H1 (cell line): ENCODE data around the gene ADAMTS9. TPM values are rescaled to one million over a fixed set of nuclear protein-coding genes. Genes with fewer than 3 reads are reported as not detected.

Source experiments
- CTCF ChIA-PET: fragments of 300-600 bp; sonication (Branson Sonifier 250); formaldehyde crosslinking; loops from one replicate; lab custom pipeline; 2021; ENCODE audit not compliant: partially characterized antibody; lab: Charles Lee
- POLR2A ChIA-PET: fragments of 300-600 bp; sonication (Branson Sonifier 250); formaldehyde crosslinking; loops from one replicate; lab custom pipeline; 2021; ENCODE audit warnings: inconsistent platforms; ENCODE audit not compliant: partially characterized antibody; lab: Charles Lee
- DNase-seq, 2 experiments: peaks; one replicate each; pipeline versions ENCODE4 v3.0.0 to v3.0.0-alpha.2; 2010 to 2022; ENCODE audit warnings: low spot score in 2 of 2, low read depth in 1 of 2, mixed read lengths in 1 of 2
- FAIRE-seq: peaks from 2 replicates; lab custom pipeline; 2011; peaks lifted over from hg19 to GRCh38; lab: Jason Lieb, UNC
- H2AFZ ChIP-seq: 2 replicates; pipeline ENCODE4 v1.8.1; 2012; ENCODE audit warnings: low read length, inconsistent platforms
- H2AK5ac ChIP-seq: 2 replicates; pipeline ENCODE4 v1.6.1; 2013; ENCODE audit warnings: low read depth, low read length
- H2BK120ac ChIP-seq: replicated peaks from 2 replicates; pipeline ENCODE3; 2013; ENCODE audit warnings: low read depth, low read length, inconsistent platforms
- H2BK12ac ChIP-seq: 2 replicates; pipeline ENCODE4 v1.6.1; 2013; ENCODE audit warnings: low read depth, low read length
- H2BK15ac ChIP-seq: 2 replicates; pipeline ENCODE4 v1.6.1; 2013; ENCODE audit warnings: low read length
- H2BK20ac ChIP-seq: 2 replicates; pipeline ENCODE4 v1.6.1; 2013; ENCODE audit warnings: low read length
- H2BK5ac ChIP-seq: 2 replicates; pipeline ENCODE4 v1.6.1; 2013; ENCODE audit warnings: low read depth, low read length
- H3K14ac ChIP-seq: 2 replicates; pipeline ENCODE4 v1.6.1; 2013; ENCODE audit warnings: inconsistent platforms; ENCODE audit not compliant: insufficient read length
- H3K18ac ChIP-seq: 2 replicates; pipeline ENCODE4 v1.6.1; 2013; ENCODE audit warnings: low read length; ENCODE audit errors: extremely low read depth
- H3K23ac ChIP-seq: 2 replicates; pipeline ENCODE4 v1.6.1; 2013; ENCODE audit warnings: inconsistent platforms; ENCODE audit not compliant: insufficient read length
- H3K23me2 ChIP-seq: 2 replicates; pipeline ENCODE4 v1.6.1; 2013; ENCODE audit warnings: low read depth, low read length
- H3K27ac ChIP-seq: 2 replicates; pipeline ENCODE4 v1.6.1; 2011; ENCODE audit warnings: low read depth, low read length, inconsistent platforms
- H3K27me3 ChIP-seq, 4 experiments: replicated peaks in 1 of 4; 1 replicate in 1 of 4; 2 replicates in 3 of 4; pipeline versions ENCODE4 v1.6.1 to v1.8.1; 2011 to 2013; ENCODE audit warnings: low read length in 3 of 4, mild to moderate bottlenecking in 3 of 4, inconsistent platforms in 2 of 4, mixed read lengths in 2 of 4, moderate library complexity in 1 of 4; ENCODE audit not compliant: control insufficient read depth in 3 of 4, insufficient read depth in 3 of 4; ENCODE audit errors: extremely low read depth in 1 of 4
- H3K36me3 ChIP-seq, 4 experiments: 2 replicates each; pipeline versions ENCODE4 v1.6.1 to v1.8.1; 2011 to 2013; ENCODE audit warnings: mild to moderate bottlenecking in 4 of 4, low read length in 3 of 4, moderate library complexity in 2 of 4, control low read depth in 1 of 4, inconsistent platforms in 1 of 4; ENCODE audit not compliant: insufficient read depth in 4 of 4, control insufficient read depth in 2 of 4
- H3K4ac ChIP-seq: replicated peaks from 2 replicates; pipeline ENCODE3; 2013; ENCODE audit warnings: low read length, low read depth, mixed read lengths, inconsistent platforms; ENCODE audit not compliant: insufficient read length
- H3K4me1 ChIP-seq, 4 experiments: replicated peaks in 1 of 4; 1 replicate in 1 of 4; 2 replicates in 3 of 4; pipeline versions ENCODE4 v1.6.1 to v1.8.1; 2011 to 2013; ENCODE audit warnings: low read length in 3 of 4, inconsistent platforms in 2 of 4, mixed read lengths in 1 of 4; ENCODE audit not compliant: insufficient read depth in 4 of 4, control insufficient read depth in 3 of 4
- H3K4me2 ChIP-seq, 2 experiments: 2 replicates each; pipeline versions ENCODE4 v1.6.1 to v1.8.1; 2011 to 2013; ENCODE audit warnings: low read depth in 2 of 2, low read length in 2 of 2, control low read depth in 1 of 2, inconsistent platforms in 1 of 2, mild to moderate bottlenecking in 1 of 2; ENCODE audit not compliant: insufficient read depth in 1 of 2
- H3K4me3 ChIP-seq, 4 experiments: fragments of 200-600, 300-600 bp in 1 of 4; sonication (generic), shearing (Covaris generic), sonication (Bioruptor Twin) in 1 of 4; 2 replicates each; pipeline versions ENCODE4 v1.5.1 to v1.8.1; 2011 to 2016; ENCODE audit warnings: low read length in 4 of 4, low read depth in 3 of 4, control low read depth in 2 of 4, inconsistent platforms in 2 of 4, mild to moderate bottlenecking in 2 of 4, mixed read lengths in 1 of 4, moderate library complexity in 1 of 4; ENCODE audit not compliant: insufficient read depth in 2 of 4; ENCODE audit errors: extremely low read depth in 1 of 4
- H3K56ac ChIP-seq: replicated peaks from 2 replicates; pipeline ENCODE3; 2013; ENCODE audit warnings: low read depth, mild to moderate bottlenecking, mixed read lengths, low read length, inconsistent platforms; ENCODE audit not compliant: insufficient read length
- H3K79me1 ChIP-seq: 2 replicates; pipeline ENCODE4 v1.6.1; 2013; ENCODE audit warnings: low read depth, low read length, control low read depth
- H3K79me2 ChIP-seq, 2 experiments: 2 replicates each; pipeline versions ENCODE4 v1.6.1 to v1.8.1; 2012 to 2013; ENCODE audit warnings: low read length in 2 of 2, mild to moderate bottlenecking in 2 of 2, inconsistent platforms in 1 of 2; ENCODE audit not compliant: insufficient read depth in 2 of 2, control insufficient read depth in 1 of 2
- H3K9ac ChIP-seq, 4 experiments: replicated peaks in 1 of 4; 1 replicate in 1 of 4; 2 replicates in 3 of 4; pipeline versions ENCODE4 v1.6.1 to v1.8.1; 2011 to 2013; ENCODE audit warnings: low read depth in 3 of 4, low read length in 3 of 4, control low read depth in 2 of 4, mild to moderate bottlenecking in 2 of 4, moderate library complexity in 2 of 4, inconsistent platforms in 1 of 4; ENCODE audit errors: extremely low read depth in 1 of 4
- H3K9me3 ChIP-seq, 2 experiments: 2 replicates each; pipeline versions ENCODE4 v1.6.1 to v1.8.1; 2012 to 2013; ENCODE audit warnings: mild to moderate bottlenecking in 2 of 2, moderate library complexity in 2 of 2, control low read depth in 1 of 2, inconsistent platforms in 1 of 2, low read depth in 1 of 2, low read length in 1 of 2, mixed read lengths in 1 of 2; ENCODE audit not compliant: insufficient read depth in 2 of 2
- H4K20me1 ChIP-seq, 2 experiments: replicated peaks in 1 of 2; 2 replicates each; pipeline versions ENCODE3 to v1.8.1; 2011 to 2013; ENCODE audit warnings: inconsistent platforms in 2 of 2, low read length in 2 of 2, mild to moderate bottlenecking in 1 of 2; ENCODE audit not compliant: insufficient read depth in 2 of 2, control insufficient read depth in 1 of 2
- H4K5ac ChIP-seq: 2 replicates; pipeline ENCODE4 v1.6.1; 2013; ENCODE audit warnings: low read length, low read depth, mixed read lengths, inconsistent platforms; ENCODE audit not compliant: insufficient read length
- H4K8ac ChIP-seq: 2 replicates; pipeline ENCODE4 v1.8.0; 2013; ENCODE audit warnings: mild to moderate bottlenecking, moderate library complexity, low read length, inconsistent platforms; ENCODE audit not compliant: insufficient read depth; ENCODE audit errors: extremely low read depth
- H4K91ac ChIP-seq: replicated peaks from 2 replicates; pipeline ENCODE3; 2013; ENCODE audit warnings: low read length, mixed read lengths, inconsistent platforms; ENCODE audit not compliant: insufficient read length
- ASH2L ChIP-seq: fragments of 200-600, 300-600 bp; sonication (generic); IDR thresholded peaks from one replicate; pipeline ENCODE4 v1.7.1; 2017; ENCODE audit warnings: low read length
- BACH1 ChIP-seq: IDR thresholded peaks from 2 replicates; pipeline ENCODE4 v1.6.1; 2012; ENCODE audit warnings: low read length, improper control_type of control experiment
- SUZ12 ChIP-seq: fragments of 200-600 bp; sonication (generic); IDR thresholded peaks from 2 replicates; pipeline ENCODE4 v1.6.1; 2012; ENCODE audit warnings: mild to moderate bottlenecking, inconsistent platforms, low read length, moderate library complexity, mixed read lengths
- WGBS, 2 experiments: shearing (Covaris generic) in 1 of 2; methylation state at CpG; one replicate each; pipeline versions ENCODE4 v1.1.6 to v1.1.7; 2013 to 2015; ENCODE audit warnings: low lambda C conversion rate in 2 of 2, mixed read lengths in 2 of 2, inconsistent platforms in 1 of 2, low coverage in 1 of 2, missing lambda C conversion rate in 1 of 2; ENCODE audit not compliant: insufficient replicate concordance in 2 of 2, insufficient coverage in 1 of 2, insufficient read length in 1 of 2; ENCODE audit errors: extremely low coverage in 1 of 2, missing lambda C conversion rate in 1 of 2; 5-methylcytosine and 5-hydroxymethylcytosine counted together
- polyA plus RNA-seq, 7 experiments: library from polyadenylated mRNA; depleted of rRNA in 3 of 7; stranded (reverse) in 5 of 7; unstranded in 2 of 7; fragments of >200 nt in 5 of 7; fragments of 200-250 nt in 2 of 7; gene quantifications; 1 replicate in 5 of 7; 2 replicates in 1 of 7; 4 replicates in 1 of 7; pipeline versions ENCODE4 v1.2.1 to v1.2.3, GENCODE V29; 2011 to 2013; ENCODE audit warnings: missing spikeins in 2 of 7, mixed read lengths in 2 of 7
- total RNA-seq: library from RNA; stranded (reverse); fragmentation: NEBNext Ultra II Directional; extraction: Animal tissue kit (Norgen Biotek cat#: 25700); gene quantifications from 2 replicates; pipeline ENCODE4 v1.2.1, GENCODE V29; 2021

ADAMTS9 gene
- total and polyA plus RNA-seq, 2 of the 8 experiments (the other 6 are each of a cell fraction or from before 2014, with no cell fraction given), result 0.20 to 0.41 TPM

DNA sequence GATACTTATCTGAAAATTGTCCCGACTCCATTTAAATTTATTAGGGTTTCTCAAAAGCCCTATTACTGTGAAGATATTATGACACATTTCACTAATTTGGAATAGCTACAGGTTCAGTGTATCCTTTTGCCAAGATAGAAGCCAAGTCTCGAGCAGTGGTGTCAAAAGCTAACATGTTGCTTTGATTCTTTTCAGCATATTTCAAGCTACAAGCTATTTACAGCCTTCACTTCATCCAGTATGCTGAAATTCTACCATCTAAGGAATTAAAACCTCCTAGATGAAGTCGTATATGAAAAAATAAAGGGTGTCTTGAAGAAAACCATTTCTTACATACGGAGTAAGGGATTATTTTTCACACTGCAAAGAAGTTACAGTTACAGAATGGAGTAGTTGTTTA is 31.2 kb upstream of the ADAMTS9 start:
- ChIA-PET POLR2A (no interaction called here), CTCF (interaction anchor here (0.6 to 1.7 kb wide), 21 partner anchors 10 to 737 kb away, joined by 3 to 8 read pairs (median 3); no protein-coding TSS in a partner anchor)
- H3K23me2 ChIP-seq, result no peaks in the 10 kb centered on the region; the same call in 1 of the 2 replicates
- DNase-seq (no peak), FAIRE-seq (no peak)
- no peak overlapping the region for H3K23ac ChIP-seq
- H3K27me3 ChIP-seq, result no peaks in the 10 kb centered on the region
- no peak overlapping the region for H3K4ac ChIP-seq
- no peak overlapping the region for H2BK5ac ChIP-seq
- no peak overlapping the region for H3K9ac ChIP-seq
- no peaks in the 10 kb centered on the region for H4K20me1 ChIP-seq
- no peak overlapping the region for H2BK20ac ChIP-seq
- no peak overlapping the region for H2BK15ac ChIP-seq
- no peak overlapping the region for H2AFZ ChIP-seq
- no peaks in the 10 kb centered on the region for H3K79me1 ChIP-seq
- no peak overlapping the region for H2AK5ac ChIP-seq
- H3K27ac ChIP-seq, result no peak overlapping the region
- H2BK12ac ChIP-seq, result no peak overlapping the region
- WGBS, 2 experiments, result 94% methylated on average over 4 of the region's 4 CpGs; no CpG with 5 or more reads in 1 of the 2 experiments
- H3K4me2 ChIP-seq, result no peak overlapping the region
- H4K8ac ChIP-seq, result no peak overlapping the region
- no peaks in the 10 kb centered on the region for H3K36me3 ChIP-seq
- no peak overlapping the region for H4K5ac ChIP-seq
- H3K56ac ChIP-seq, result no peak overlapping the region
- H4K91ac ChIP-seq, result no peak overlapping the region
- H3K4me3 ChIP-seq, result no peak overlapping the region
- no peaks in the 10 kb centered on the region for H3K9me3 ChIP-seq
- no peak overlapping the region for H3K14ac ChIP-seq
- no peaks in the 10 kb centered on the region for H3K4me1 ChIP-seq
- no peaks in the 10 kb centered on the region for H3K79me2 ChIP-seq
- no peak overlapping the region for H2BK120ac ChIP-seq
- no peak overlapping the region for H3K18ac ChIP-seq
- no peak for TF ChIP-seq SUZ12
- no peak for TF ChIP-seq ASH2L
- no peak for TF ChIP-seq BACH1
